ENCODE measurements around the gene ABCA3. TPM values are rescaled to one million over a fixed set of nuclear protein-coding genes. Genes with fewer than 3 reads are reported as not detected.

Gene ABCA3
- total and polyA plus RNA-seq, 2 donors (not counting 1 experiment from before 2014, with no cell fraction given) = 1.7 to 6.1 TPM

GRCh38 chr16:2237102-2237482, 103.4 kb downstream of the ABCA3 start:
- no peak overlapping the region for H2AFZ ChIP-seq (ENCODE audit: low read length)
- no peak overlapping the region for H3K27ac ChIP-seq (ENCODE audit: insufficient read depth, low read length)
- TF ChIP-seq EZH2 (IDR thresholded peaks at IDR 0.05; ENCODE audit: low read length, missing control alignments) = peak; percentile 79
- TF ChIP-seq CTCF (conservative IDR thresholded peaks at IDR 0.05 in 1 of 2, IDR thresholded peaks at IDR 0.05 in 1 of 2; ENCODE audit: low read depth in 1 of 2, low read length in 2 of 2) = no peak
- H3K27me3 ChIP-seq (ENCODE audit: control insufficient read depth, insufficient read depth, low read length) = no peaks in the 10 kb centered on the region
- DNase-seq (ENCODE audit: low read depth in 2 of 2) = no peak
- H3K4me3 ChIP-seq (replicated peaks in 1 of 4; ENCODE audit: control extremely low read depth in 1 of 4, insufficient read depth in 1 of 4, low read depth in 3 of 4, low read length in 4 of 4) = peak overlapping the region in 1 of 4 experiments; percentile 44
- no peaks in the 10 kb centered on the region for H3K9me3 ChIP-seq (ENCODE audit: control insufficient read depth, insufficient read depth, low read depth, low read length)
- H4K20me1 ChIP-seq (ENCODE audit: control insufficient read depth, extremely low read depth, insufficient read depth, low read length) = no peaks in the 10 kb centered on the region
- H3K4me1 ChIP-seq (ENCODE audit: control insufficient read depth, extremely low read depth, insufficient read depth, low read length) = peaks cover 2% of the 10 kb centered on the region
- peak overlapping the region; percentile 16 for H3K9ac ChIP-seq (ENCODE audit: insufficient read depth, low read length)
- no peaks in the 10 kb centered on the region for H3K79me2 ChIP-seq (ENCODE audit: control insufficient read depth, insufficient read depth, low read length)
- peak overlapping the region; percentile 54 for H3K4me2 ChIP-seq (ENCODE audit: extremely low read depth, insufficient read depth, low read length)
- H3K36me3 ChIP-seq (ENCODE audit: control insufficient read depth, insufficient read depth, low read length) = peaks cover 26% of the 10 kb centered on the region

GRCh38 chr16:2236337-2237101, 104.0 kb downstream of the ABCA3 start, which contains the start of gene DNASE1L2:
Gene DNASE1L2, plus strand, starts transcription at chr16:2236444. Its CDS starts 373 bp downstream, at chr16:2236817.
- Histone ChIP-seq H3K4me1 (ENCODE audit: control insufficient read depth, extremely low read depth, insufficient read depth, low read length) (peaks cover 2% of the 10 kb centered on the region), H3K4me3 (replicated peaks in 1 of 4; ENCODE audit: control extremely low read depth in 1 of 4, insufficient read depth in 1 of 4, low read depth in 3 of 4, low read length in 4 of 4) (peak within 1 kb of the TSS in 2 of 4 experiments; percentile 22 to 44), H3K79me2 (ENCODE audit: control insufficient read depth, insufficient read depth, low read length) (no peaks in the 10 kb centered on the region), H3K4me2 (ENCODE audit: extremely low read depth, insufficient read depth, low read length) (peak within 1 kb of the TSS; percentile 54), H3K27ac (ENCODE audit: insufficient read depth, low read length) (no peak within 1 kb of the TSS), H3K27me3 (ENCODE audit: control insufficient read depth, insufficient read depth, low read length) (no peaks in the 10 kb centered on the region), H3K9me3 (ENCODE audit: control insufficient read depth, insufficient read depth, low read depth, low read length) (no peaks in the 10 kb centered on the region), H3K36me3 (ENCODE audit: control insufficient read depth, insufficient read depth, low read length) (peaks cover 28% of the 10 kb centered on the region), H4K20me1 (ENCODE audit: control insufficient read depth, extremely low read depth, insufficient read depth, low read length) (no peaks in the 10 kb centered on the region), H3K9ac (ENCODE audit: insufficient read depth, low read length) (peak within 1 kb of the TSS; percentile 16), H2AFZ (ENCODE audit: low read length) (no peak within 1 kb of the TSS)
- TF ChIP-seq CTCF (conservative IDR thresholded peaks at IDR 0.05 in 1 of 2, IDR thresholded peaks at IDR 0.05 in 1 of 2; ENCODE audit: low read depth in 1 of 2, low read length in 2 of 2) (no peak), EZH2 (IDR thresholded peaks at IDR 0.05; ENCODE audit: low read length, missing control alignments) (no peak)
- DNase-seq (ENCODE audit: low read depth in 2 of 2) = peak in 1 of 2 donors; percentile 35

- H3K4me3 ChIP-seq (replicated peaks in 1 of 4; ENCODE audit: control extremely low read depth in 1 of 4, insufficient read depth in 1 of 4, low read depth in 3 of 4, low read length in 4 of 4) = no peak overlapping the region
- TF ChIP-seq CTCF (conservative IDR thresholded peaks at IDR 0.05 in 1 of 2, IDR thresholded peaks at IDR 0.05 in 1 of 2; ENCODE audit: low read depth in 1 of 2, low read length in 2 of 2) (no peak), EZH2 (IDR thresholded peaks at IDR 0.05; ENCODE audit: low read length, missing control alignments) (no peak)
Observed at GRCh38 chr16:2235695-2236336, 104.7 kb downstream of the ABCA3 start.

More at GRCh38 chr16:2235695-2236336, 104.7 kb downstream of the ABCA3 start:
- H3K4me1 ChIP-seq (ENCODE audit: control insufficient read depth, extremely low read depth, insufficient read depth, low read length) = peaks cover 2% of the 10 kb centered on the region
- no peak overlapping the region for H3K4me2 ChIP-seq (ENCODE audit: extremely low read depth, insufficient read depth, low read length)
- no peaks in the 10 kb centered on the region for H3K27me3 ChIP-seq (ENCODE audit: control insufficient read depth, insufficient read depth, low read length)
- no peak overlapping the region for H3K27ac ChIP-seq (ENCODE audit: insufficient read depth, low read length)
- no peak overlapping the region for H2AFZ ChIP-seq (ENCODE audit: low read length)
- no peak overlapping the region for H3K9ac ChIP-seq (ENCODE audit: insufficient read depth, low read length)
- H3K36me3 ChIP-seq (ENCODE audit: control insufficient read depth, insufficient read depth, low read length) = peaks cover 30% of the 10 kb centered on the region
- H3K9me3 ChIP-seq (ENCODE audit: control insufficient read depth, insufficient read depth, low read depth, low read length) = no peaks in the 10 kb centered on the region
- H3K79me2 ChIP-seq (ENCODE audit: control insufficient read depth, insufficient read depth, low read length) = no peaks in the 10 kb centered on the region
- no peak for DNase-seq (ENCODE audit: low read depth in 2 of 2)
- H4K20me1 ChIP-seq (ENCODE audit: control insufficient read depth, extremely low read depth, insufficient read depth, low read length) = no peaks in the 10 kb centered on the region

Measured in fibroblast of lung (primary cell).